WTC11 (cell line): ENCODE results near the gene PLA2G2D. TPM values are rescaled to one million over a fixed set of nuclear protein-coding genes. Genes with fewer than 3 reads are reported as not detected.

Experiments
- ATAC-seq: fragments of 200-7000 bp; cut with Tn5 transposase; 2 replicates; pipeline ENCODE4 v1.10.0; 2021; ENCODE audit warnings: mild to moderate bottlenecking, moderate library complexity
- CTCF ChIA-PET: fragments of 300-600 bp; sonication (Branson Sonifier 250); formaldehyde crosslinking; loops from one replicate; lab custom pipeline; 2021; ENCODE audit warnings: antibody characterized with exemption; lab: Charles Lee
- POLR2A ChIA-PET: fragments of 350-600 bp; sonication (Branson Sonifier 250); formaldehyde crosslinking; loops from one replicate; lab custom pipeline; 2021; ENCODE audit warnings: antibody characterized with exemption; lab: Charles Lee
- DNase-seq: peaks from one replicate; pipeline ENCODE4 v3.0.0; 2021; ENCODE audit warnings: low spot score
- H3K27ac Mint-ChIP-seq: 2 replicates; pipeline ENCODE4 v1.8.0; 2021; ENCODE audit warnings: mixed read lengths
- H3K27me3 Mint-ChIP-seq: 2 replicates; pipeline ENCODE4 v1.8.0; 2021; ENCODE audit warnings: low read depth, mild to moderate bottlenecking, moderate library complexity, mixed read lengths
- H3K36me3 Mint-ChIP-seq: 2 replicates; pipeline ENCODE4 v1.8.0; 2021; ENCODE audit warnings: mixed read lengths
- H3K4me1 Mint-ChIP-seq: 2 replicates; pipeline ENCODE4 v1.8.0; 2022; ENCODE audit warnings: mixed read lengths
- H3K4me3 Mint-ChIP-seq: 2 replicates; pipeline ENCODE4 v1.8.0; 2021; ENCODE audit warnings: mild to moderate bottlenecking, moderate library complexity, mixed read lengths
- H3K9me3 Mint-ChIP-seq: 2 replicates; pipeline ENCODE4 v1.8.0; 2021; ENCODE audit warnings: mixed read lengths
- CREB1 ChIP-seq: sonication (generic); formaldehyde crosslinking; IDR thresholded peaks from 2 replicates; pipeline ENCODE4 v1.8.0; 2023; ENCODE audit warnings: mild to moderate bottlenecking, missing genetic modification reagents
- GABPB1 ChIP-seq: sonication (generic); formaldehyde crosslinking; IDR thresholded peaks from 2 replicates; pipeline ENCODE4 v1.8.1; 2023; ENCODE audit warnings: mild to moderate bottlenecking, missing genetic modification reagents
- HMGA2 ChIP-seq: fragments of 250-450 bp; sonication (Bioruptor Pico); IDR thresholded peaks from 2 replicates; pipeline ENCODE4 v1.4.0; 2021; ENCODE audit warnings: mild to moderate bottlenecking, moderate library complexity
- JAZF1 ChIP-seq: fragments of 250-450 bp; sonication (Bioruptor Pico); IDR thresholded peaks from 2 replicates; pipeline ENCODE4 v1.9.0; 2021; ENCODE audit warnings: moderate library complexity, mild to moderate bottlenecking, inconsistent platforms
- JUN ChIP-seq: sonication (generic); formaldehyde crosslinking; IDR thresholded peaks from 2 replicates; pipeline ENCODE4 v1.8.0; 2023; ENCODE audit warnings: mild to moderate bottlenecking, missing genetic modification reagents
- MYBL2 ChIP-seq: sonication (generic); formaldehyde crosslinking; IDR thresholded peaks from 2 replicates; pipeline ENCODE4 v1.8.1; 2023; ENCODE audit warnings: mild to moderate bottlenecking, moderate library complexity, missing genetic modification reagents
- NFE2L1 ChIP-seq: sonication (generic); formaldehyde crosslinking; IDR thresholded peaks from 2 replicates; pipeline ENCODE4 v1.8.1; 2023; ENCODE audit warnings: missing genetic modification reagents
- NR2C2 ChIP-seq: sonication (generic); formaldehyde crosslinking; IDR thresholded peaks from 2 replicates; pipeline ENCODE4 v1.8.0; 2022; ENCODE audit warnings: mild to moderate bottlenecking, missing genetic modification reagents
- SMAD3 ChIP-seq: sonication (generic); formaldehyde crosslinking; IDR thresholded peaks from 2 replicates; pipeline ENCODE4 v1.8.0; 2022; ENCODE audit warnings: missing genetic modification reagents, mild to moderate bottlenecking, borderline replicate concordance
- SMAD4 ChIP-seq: sonication (generic); formaldehyde crosslinking; IDR thresholded peaks from 2 replicates; pipeline ENCODE4 v1.8.0; 2022; ENCODE audit warnings: mild to moderate bottlenecking, missing genetic modification reagents
- ZNF138 ChIP-seq: sonication (generic); formaldehyde crosslinking; conservative IDR thresholded peaks from 2 replicates; pipeline ENCODE4 v1.8.1; 2022; ENCODE audit warnings: mild to moderate bottlenecking, moderate library complexity, missing genetic modification reagents
- ZNF232 ChIP-seq: sonication (generic); formaldehyde crosslinking; IDR thresholded peaks from 2 replicates; pipeline ENCODE4 v1.8.0; 2022; ENCODE audit warnings: mild to moderate bottlenecking, missing genetic modification reagents
- ZNF317 ChIP-seq: sonication (generic); formaldehyde crosslinking; IDR thresholded peaks from 2 replicates; pipeline ENCODE4 v1.8.1; 2023; ENCODE audit warnings: low read depth, mild to moderate bottlenecking, moderate library complexity, missing genetic modification reagents, borderline replicate concordance
- ZNF423 ChIP-seq: fragments of 250-450 bp; sonication (Bioruptor Pico); IDR thresholded peaks from 2 replicates; pipeline ENCODE4 v2.1.2; 2022; ENCODE audit warnings: mild to moderate bottlenecking, moderate library complexity
- total RNA-seq: library from RNA; stranded (reverse); gene quantifications from 3 replicates; pipeline ENCODE4 v1.2.3, GENCODE V29; 2021
- TF ChIP-seq, protein P1 (sequence below): fragments of 250-450 bp; sonication (Bioruptor Pico); IDR thresholded peaks from 2 replicates; pipeline ENCODE4 v1.9.0; 2021; ENCODE audit warnings: moderate library complexity, mild to moderate bottlenecking, inconsistent platforms, borderline replicate concordance
- TF ChIP-seq, protein P2 (sequence below): sonication (generic); formaldehyde crosslinking; IDR thresholded peaks from 2 replicates; pipeline ENCODE4 v1.8.0; 2022; ENCODE audit warnings: mild to moderate bottlenecking, missing genetic modification reagents
- TF ChIP-seq, protein P3 (sequence below): sonication (generic); formaldehyde crosslinking; IDR thresholded peaks from 2 replicates; pipeline ENCODE4 v1.8.1; 2022; ENCODE audit warnings: missing genetic modification reagents, borderline replicate concordance
- TF ChIP-seq, protein P4 (sequence below): sonication (generic); formaldehyde crosslinking; IDR thresholded peaks from 2 replicates; pipeline ENCODE4 v1.8.1; 2023; ENCODE audit warnings: mild to moderate bottlenecking, missing genetic modification reagents, moderate library complexity
- TF ChIP-seq, protein P5 (sequence below): sonication (generic); formaldehyde crosslinking; IDR thresholded peaks from 2 replicates; pipeline ENCODE4 v1.8.1; 2022; ENCODE audit warnings: mild to moderate bottlenecking, moderate library complexity, missing genetic modification reagents

The PLA2G2D gene
- total RNA-seq, 1 experiment from 2014 or later, result not detected

DNA sequence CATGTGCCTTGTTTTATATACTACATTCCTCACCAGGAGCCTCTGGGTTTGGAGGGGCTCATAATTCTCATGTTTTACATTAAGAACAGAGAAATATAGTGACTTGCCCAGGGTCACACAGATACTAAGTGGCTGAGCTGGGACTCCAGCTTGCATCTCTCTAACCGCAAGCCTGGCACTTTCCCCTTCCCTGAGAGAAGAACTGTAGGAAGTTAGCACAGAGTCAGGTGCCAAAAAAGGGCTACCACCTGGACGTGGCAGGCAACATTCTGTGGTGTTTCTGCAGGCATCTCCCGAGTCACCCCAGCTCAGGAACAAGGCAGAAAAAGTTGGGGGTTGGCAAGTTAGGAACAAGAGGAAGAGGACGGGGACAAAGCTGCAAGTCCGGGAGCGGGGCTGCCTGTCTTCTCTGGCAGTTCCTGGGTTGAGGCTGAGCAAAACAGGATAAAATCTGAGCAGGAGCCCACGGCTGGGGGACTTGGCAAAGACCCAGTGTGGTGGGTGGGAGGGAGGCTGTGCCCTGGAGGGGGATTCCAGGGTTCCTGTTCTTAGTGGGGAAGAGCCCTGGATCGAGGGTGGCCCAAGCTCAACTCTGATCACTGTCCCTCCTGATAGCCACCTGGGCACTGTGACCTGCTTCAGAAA is 39.6 kb downstream of the PLA2G2D start:
- Mint-ChIP-seq H3K27me3 (peaks cover 7% of the 10 kb centered on the region; the same call in 1 of the 2 replicates), H3K4me1 (peaks cover 18% of the 10 kb centered on the region), H3K4me3 (no peak overlapping the region), H3K9me3 (peaks cover 10% of the 10 kb centered on the region; the same call in 1 of the 2 replicates), H3K36me3 (no peaks in the 10 kb centered on the region), H3K27ac (peak overlapping the region; percentile 70; the same call in 1 of the 2 replicates)
- DNase-seq (no peak), ATAC-seq (no peak)
- TF ChIP-seq ZNF232 (CRISPR knock-in tag) (no peak), MYBL2 (CRISPR knock-in tag) (no peak), CREB1 (CRISPR knock-in tag) (no peak), SMAD4 (no peak), HMGA2 (CRISPR knock-in tag) (no peak), JAZF1 (CRISPR knock-in tag) (no peak), GABPB1 (no peak), ZNF423 (CRISPR knock-in tag) (no peak)
- TF ChIP-seq, protein P1, sequence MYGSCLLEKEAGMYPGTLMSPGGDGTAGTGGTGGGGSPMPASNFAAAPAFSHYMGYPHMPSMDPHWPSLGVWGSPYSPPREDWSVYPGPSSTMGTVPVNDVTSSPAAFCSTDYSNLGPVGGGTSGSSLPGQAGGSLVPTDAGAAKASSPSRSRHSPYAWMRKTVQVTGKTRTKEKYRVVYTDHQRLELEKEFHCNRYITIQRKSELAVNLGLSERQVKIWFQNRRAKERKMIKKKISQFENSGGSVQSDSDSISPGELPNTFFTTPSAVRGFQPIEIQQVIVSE, result no peak
- TF ChIP-seq, protein P2, sequence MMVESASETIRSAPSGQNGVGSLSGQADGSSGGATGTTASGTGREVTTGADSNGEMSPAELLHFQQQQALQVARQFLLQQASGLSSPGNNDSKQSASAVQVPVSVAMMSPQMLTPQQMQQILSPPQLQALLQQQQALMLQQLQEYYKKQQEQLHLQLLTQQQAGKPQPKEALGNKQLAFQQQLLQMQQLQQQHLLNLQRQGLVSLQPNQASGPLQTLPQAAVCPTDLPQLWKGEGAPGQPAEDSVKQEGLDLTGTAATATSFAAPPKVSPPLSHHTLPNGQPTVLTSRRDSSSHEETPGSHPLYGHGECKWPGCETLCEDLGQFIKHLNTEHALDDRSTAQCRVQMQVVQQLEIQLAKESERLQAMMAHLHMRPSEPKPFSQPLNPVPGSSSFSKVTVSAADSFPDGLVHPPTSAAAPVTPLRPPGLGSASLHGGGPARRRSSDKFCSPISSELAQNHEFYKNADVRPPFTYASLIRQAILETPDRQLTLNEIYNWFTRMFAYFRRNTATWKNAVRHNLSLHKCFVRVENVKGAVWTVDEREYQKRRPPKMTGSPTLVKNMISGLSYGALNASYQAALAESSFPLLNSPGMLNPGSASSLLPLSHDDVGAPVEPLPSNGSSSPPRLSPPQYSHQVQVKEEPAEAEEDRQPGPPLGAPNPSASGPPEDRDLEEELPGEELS (CRISPR knock-in tag), result no peak
- ChIA-PET CTCF (interaction anchor here (1.4 kb wide), 1 partner anchor 133 kb away, joined by 3 read pairs; no protein-coding TSS in a partner anchor), POLR2A (no interaction called here)

DNA sequence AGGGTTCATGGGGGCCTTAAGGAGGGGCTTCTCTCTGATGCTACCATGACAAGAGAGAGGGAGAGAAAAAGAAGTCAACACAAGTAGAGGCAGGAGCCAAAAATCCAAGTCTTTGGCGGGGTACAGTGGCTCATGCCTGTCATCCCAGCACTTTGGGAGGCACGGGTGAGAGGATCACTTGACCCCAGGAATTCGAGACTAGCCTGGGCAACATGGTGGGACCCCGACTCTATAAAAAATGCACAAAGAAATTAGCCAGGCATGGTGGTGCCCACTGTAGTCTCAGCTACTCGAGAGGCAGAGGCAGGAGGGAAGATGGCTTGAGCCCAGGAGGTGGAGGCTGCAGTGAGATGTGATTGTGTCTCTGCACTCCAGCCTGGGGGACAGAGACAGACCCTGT is 40.6 kb downstream of the PLA2G2D start:
- peaks cover 10% of the 10 kb centered on the region; the same call in 1 of the 2 replicates for H3K9me3 Mint-ChIP-seq
- POLR2A ChIA-PET, result interaction anchor here (0.6 kb wide), 1 partner anchor 72 kb away, joined by 5 read pairs; no protein-coding TSS in a partner anchor
- no peak for DNase-seq
- peaks cover 29% of the 10 kb centered on the region for H3K4me1 Mint-ChIP-seq
- H3K4me3 Mint-ChIP-seq, result no peak overlapping the region
- no peak for TF ChIP-seq NR2C2 (CRISPR knock-in tag)
- TF ChIP-seq, protein P3, sequence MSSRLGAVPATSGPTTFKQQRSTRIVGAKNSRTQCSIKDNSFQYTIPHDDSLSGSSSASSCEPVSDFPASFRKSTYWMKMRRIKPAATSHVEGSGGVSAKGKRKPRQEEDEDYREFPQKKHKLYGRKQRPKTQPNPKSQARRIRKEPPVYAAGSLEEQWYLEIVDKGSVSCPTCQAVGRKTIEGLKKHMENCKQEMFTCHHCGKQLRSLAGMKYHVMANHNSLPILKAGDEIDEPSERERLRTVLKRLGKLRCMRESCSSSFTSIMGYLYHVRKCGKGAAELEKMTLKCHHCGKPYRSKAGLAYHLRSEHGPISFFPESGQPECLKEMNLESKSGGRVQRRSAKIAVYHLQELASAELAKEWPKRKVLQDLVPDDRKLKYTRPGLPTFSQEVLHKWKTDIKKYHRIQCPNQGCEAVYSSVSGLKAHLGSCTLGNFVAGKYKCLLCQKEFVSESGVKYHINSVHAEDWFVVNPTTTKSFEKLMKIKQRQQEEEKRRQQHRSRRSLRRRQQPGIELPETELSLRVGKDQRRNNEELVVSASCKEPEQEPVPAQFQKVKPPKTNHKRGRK (CRISPR knock-in tag), result no peak
- TF ChIP-seq ZNF317 (CRISPR knock-in tag), result no peak
- no peak for TF ChIP-seq SMAD3 (CRISPR knock-in tag)
- TF ChIP-seq, protein P4, sequence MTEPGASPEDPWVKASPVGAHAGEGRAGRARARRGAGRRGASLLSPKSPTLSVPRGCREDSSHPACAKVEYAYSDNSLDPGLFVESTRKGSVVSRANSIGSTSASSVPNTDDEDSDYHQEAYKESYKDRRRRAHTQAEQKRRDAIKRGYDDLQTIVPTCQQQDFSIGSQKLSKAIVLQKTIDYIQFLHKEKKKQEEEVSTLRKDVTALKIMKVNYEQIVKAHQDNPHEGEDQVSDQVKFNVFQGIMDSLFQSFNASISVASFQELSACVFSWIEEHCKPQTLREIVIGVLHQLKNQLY (CRISPR knock-in tag), result no peak
- TF ChIP-seq ZNF138 (CRISPR knock-in tag), result no peak
- no peak for TF ChIP-seq JUN (CRISPR knock-in tag)
- TF ChIP-seq, protein P5, sequence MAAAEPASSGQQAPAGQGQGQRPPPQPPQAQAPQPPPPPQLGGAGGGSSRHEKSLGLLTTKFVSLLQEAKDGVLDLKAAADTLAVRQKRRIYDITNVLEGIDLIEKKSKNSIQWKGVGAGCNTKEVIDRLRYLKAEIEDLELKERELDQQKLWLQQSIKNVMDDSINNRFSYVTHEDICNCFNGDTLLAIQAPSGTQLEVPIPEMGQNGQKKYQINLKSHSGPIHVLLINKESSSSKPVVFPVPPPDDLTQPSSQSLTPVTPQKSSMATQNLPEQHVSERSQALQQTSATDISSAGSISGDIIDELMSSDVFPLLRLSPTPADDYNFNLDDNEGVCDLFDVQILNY (CRISPR knock-in tag), result no peak
- no peak for TF ChIP-seq NFE2L1 (CRISPR knock-in tag)
- TF ChIP-seq, all 79 proteins: peak for 0
- H3K27ac Mint-ChIP-seq, result no peak overlapping the region
- no peaks in the 10 kb centered on the region for H3K36me3 Mint-ChIP-seq
- peaks cover 7% of the 10 kb centered on the region; the same call in 1 of the 2 replicates for H3K27me3 Mint-ChIP-seq
- no peak for ATAC-seq
- CTCF ChIA-PET, result interaction anchor here (1.4 kb wide), 1 partner anchor 134 kb away, joined by 3 read pairs; no protein-coding TSS in a partner anchor
